ENCODE measurements around the gene RHBG.

The RHBG gene

GRCh38 chr1:156391701-156392100 is 22.7 kb downstream of the RHBG start:
- no peaks in the 10 kb centered on the region for H3K36me3 ChIP-seq
- no peak for TF ChIP-seq Cebpa-rat (IDR thresholded peaks at IDR 0.05)
- H3K4me2 ChIP-seq: no peak overlapping the region
- H3K9me3 ChIP-seq (replicated peaks in 1 of 11): no peaks in the 10 kb centered on the region
- no peak overlapping the region for H3K27ac ChIP-seq
- peaks cover 35 to 55% (median 48%) of the 10 kb centered on the region in 11 experiments for H3K27me3 ChIP-seq
- H3K9ac ChIP-seq: no peak overlapping the region
- H3K4me1 ChIP-seq: peaks cover 0 to 4% (median 0%) of the 10 kb centered on the region in 10 experiments; a peak in 3 of 20 replicates
- no peak overlapping the region for H3K4me3 ChIP-seq
- H4K20me1 ChIP-seq: peaks cover 0 to 9% (median 0%) of the 10 kb centered on the region in 11 experiments; a peak in 3 of 22 replicates

- Histone ChIP-seq H3K4me2 (no peak overlapping the region), H4K20me1 (peaks cover 0 to 7% (median 0%) of the 10 kb centered on the region in 11 experiments; a peak in 3 of 22 replicates), H3K27ac (no peak overlapping the region), H3K4me1 (peaks cover 0 to 4% (median 0%) of the 10 kb centered on the region in 10 experiments; a peak in 3 of 20 replicates), H3K9ac (no peak overlapping the region), H3K9me3 (replicated peaks in 1 of 11) (no peaks in the 10 kb centered on the region), H3K4me3 (no peak overlapping the region), H3K27me3 (peaks cover 28 to 47% (median 40%) of the 10 kb centered on the region in 11 experiments), H3K36me3 (no peaks in the 10 kb centered on the region)
- TF ChIP-seq Cebpa-rat (IDR thresholded peaks at IDR 0.05): no peak
Measured at GRCh38 chr1:156392452-156392853, 23.4 kb downstream of the RHBG start.

- Histone ChIP-seq H3K27me3 (peaks cover 21 to 41% (median 34%) of the 10 kb centered on the region in 11 experiments), H3K27ac (no peak overlapping the region)
- no peak for TF ChIP-seq Cebpa-rat (IDR thresholded peaks at IDR 0.05)
Measured at GRCh38 chr1:156393095-156393494, 24.1 kb downstream of the RHBG start.

GRCh38 chr1:156394082-156394481 is 25.1 kb downstream of the RHBG start:
- Histone ChIP-seq H4K20me1 (peaks cover 0 to 7% (median 0%) of the 10 kb centered on the region in 11 experiments; a peak in 3 of 22 replicates), H3K27ac (no peak overlapping the region), H3K4me2 (no peak overlapping the region)

More at GRCh38 chr1:156393095-156393494, 24.1 kb downstream of the RHBG start:
- H3K9ac ChIP-seq: no peak overlapping the region
- peaks cover 0 to 7% (median 0%) of the 10 kb centered on the region in 11 experiments; a peak in 3 of 22 replicates for H4K20me1 ChIP-seq
- peaks cover 0 to 5% (median 0%) of the 10 kb centered on the region in 10 experiments; a peak in 6 of 20 replicates for H3K4me1 ChIP-seq
- H3K9me3 ChIP-seq (replicated peaks in 1 of 11): no peaks in the 10 kb centered on the region
- no peak overlapping the region for H3K4me3 ChIP-seq
- H3K36me3 ChIP-seq: no peaks in the 10 kb centered on the region
- H3K4me2 ChIP-seq: no peak overlapping the region

GRCh38 chr1:156394835-156395461 is 25.9 kb downstream of the RHBG start:
- no peak for TF ChIP-seq Cebpa-rat (IDR thresholded peaks at IDR 0.05)
- Histone ChIP-seq H4K20me1 (peaks cover 0 to 4% (median 0%) of the 10 kb centered on the region in 11 experiments; a peak in 2 of 22 replicates), H3K4me2 (no peak overlapping the region), H3K4me1 (peaks cover 0 to 9% (median 2%) of the 10 kb centered on the region in 10 experiments; a peak in 8 of 20 replicates), H3K36me3 (no peaks in the 10 kb centered on the region), H3K9ac (no peak overlapping the region), H3K4me3 (no peak overlapping the region), H3K9me3 (replicated peaks in 1 of 11) (no peaks in the 10 kb centered on the region), H3K27ac (no peak overlapping the region), H3K27me3 (peaks cover 3 to 28% (median 15%) of the 10 kb centered on the region in 11 experiments)

More at GRCh38 chr1:156394082-156394481, 25.1 kb downstream of the RHBG start:
- H3K4me3 ChIP-seq: no peak overlapping the region
- H3K27me3 ChIP-seq: peaks cover 11 to 31% (median 24%) of the 10 kb centered on the region in 11 experiments
- H3K4me1 ChIP-seq: peaks cover 0 to 9% (median 2%) of the 10 kb centered on the region in 10 experiments; a peak in 8 of 20 replicates
- no peak overlapping the region for H3K9ac ChIP-seq
- no peak for TF ChIP-seq Cebpa-rat (IDR thresholded peaks at IDR 0.05)
- H3K36me3 ChIP-seq: no peaks in the 10 kb centered on the region
- no peaks in the 10 kb centered on the region for H3K9me3 ChIP-seq (replicated peaks in 1 of 11)

GRCh38 chr1:156399355-156400125 is 30.5 kb downstream of the RHBG start:
- no peaks in the 10 kb centered on the region for H3K36me3 ChIP-seq
- no peak overlapping the region for H3K4me3 ChIP-seq
- H3K9ac ChIP-seq: no peak overlapping the region
- no peak overlapping the region for H3K4me2 ChIP-seq
- H3K27ac ChIP-seq: no peak overlapping the region
- peaks cover 0 to 9% (median 0%) of the 10 kb centered on the region in 10 experiments; a peak in 7 of 20 replicates for H3K4me1 ChIP-seq
- H3K27me3 ChIP-seq: peaks cover 29 to 51% (median 42%) of the 10 kb centered on the region in 11 experiments
- H3K9me3 ChIP-seq (replicated peaks in 1 of 11): no peaks in the 10 kb centered on the region
- TF ChIP-seq Cebpa-rat (IDR thresholded peaks at IDR 0.05): no peak
- peaks cover 0 to 4% (median 0%) of the 10 kb centered on the region in 11 experiments; a peak in 1 of 22 replicates for H4K20me1 ChIP-seq

DNA sequence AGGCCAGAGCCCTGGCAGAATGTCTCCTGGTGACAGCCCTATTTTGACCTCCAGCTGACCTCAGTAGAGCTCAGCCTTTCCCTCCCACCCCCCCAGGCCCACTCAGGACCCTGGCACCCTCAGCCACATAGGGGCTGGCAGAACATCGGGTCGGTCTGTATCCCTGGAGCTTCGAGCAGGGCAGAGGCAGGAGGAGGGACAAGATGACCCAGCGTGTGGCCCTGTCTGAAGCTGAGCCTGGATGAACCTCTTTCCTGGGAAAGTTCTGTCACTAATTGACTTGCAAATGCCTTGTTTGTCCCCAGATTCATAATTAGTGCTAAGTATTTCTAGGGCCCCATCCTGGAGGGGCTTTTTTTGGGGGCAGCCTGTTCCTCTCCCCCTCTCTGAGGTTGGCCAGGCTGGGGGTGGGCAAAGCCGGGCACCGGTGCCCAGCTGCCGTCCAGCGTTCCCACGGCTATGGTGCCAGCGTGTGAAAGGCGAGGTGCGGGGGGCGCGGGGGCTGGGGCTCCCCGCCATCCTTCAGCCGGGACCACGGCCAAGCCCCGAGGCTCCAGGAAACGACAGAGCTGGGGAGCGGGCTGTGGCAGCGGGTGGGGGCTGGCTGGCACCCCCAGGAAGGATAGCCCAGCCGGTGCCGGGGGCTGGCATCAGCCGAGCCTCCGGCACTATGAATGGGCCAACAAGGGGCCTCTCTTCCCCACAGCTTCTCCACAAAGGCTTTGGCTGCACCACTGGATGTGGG is 31.4 kb downstream of the RHBG start:
- Histone ChIP-seq H3K4me3 (no peak overlapping the region), H4K20me1 (peaks cover 0 to 4% (median 0%) of the 10 kb centered on the region in 11 experiments; a peak in 1 of 22 replicates), H3K4me1 (peaks cover 0 to 6% (median 0%) of the 10 kb centered on the region in 10 experiments; a peak in 6 of 20 replicates), H3K9me3 (replicated peaks in 1 of 11) (no peaks in the 10 kb centered on the region), H3K9ac (no peak overlapping the region), H3K36me3 (no peaks in the 10 kb centered on the region), H3K27me3 (peaks cover 37 to 59% (median 50%) of the 10 kb centered on the region in 11 experiments), H3K4me2 (no peak overlapping the region), H3K27ac (no peak overlapping the region)
- TF ChIP-seq Cebpa-rat (IDR thresholded peaks at IDR 0.05): no peak

DNA sequence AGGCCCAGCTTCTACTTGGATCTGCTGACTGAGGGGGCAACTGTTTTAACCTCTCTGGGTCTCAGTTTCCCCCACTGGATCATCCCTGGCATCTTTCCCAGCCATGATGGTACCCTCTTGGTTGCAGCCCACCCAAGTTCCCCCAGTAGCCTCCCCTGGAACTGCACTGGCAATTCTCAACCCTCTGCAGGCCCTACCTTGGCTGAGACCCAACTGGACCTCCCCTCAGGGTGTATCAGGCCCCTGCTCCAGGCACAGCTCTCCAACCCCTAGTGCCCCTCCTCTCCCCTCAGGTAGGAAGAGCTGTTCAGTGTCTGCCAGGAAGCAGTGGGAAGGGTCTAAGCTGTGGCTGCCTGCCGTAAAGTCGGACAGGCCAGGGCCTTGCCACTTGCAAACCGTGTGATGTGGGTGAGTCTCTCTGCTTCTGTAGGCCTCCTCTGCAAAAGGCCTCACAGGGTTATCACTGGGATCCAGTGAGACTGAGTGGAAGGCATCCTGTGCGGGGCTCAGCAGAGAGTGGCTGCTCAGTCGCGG is 32.1 kb downstream of the RHBG start:
- Histone ChIP-seq H3K9ac (no peak overlapping the region), H4K20me1 (peaks cover 0 to 4% (median 0%) of the 10 kb centered on the region in 11 experiments; a peak in 1 of 22 replicates), H3K9me3 (replicated peaks in 1 of 11) (no peaks in the 10 kb centered on the region), H3K4me3 (no peak overlapping the region), H3K36me3 (no peaks in the 10 kb centered on the region), H3K4me1 (peaks cover 0 to 6% (median 0%) of the 10 kb centered on the region in 10 experiments; a peak in 6 of 20 replicates), H3K4me2 (no peak overlapping the region), H3K27ac (no peak overlapping the region), H3K27me3 (peaks cover 44 to 66% (median 58%) of the 10 kb centered on the region in 11 experiments)
- no peak for TF ChIP-seq Cebpa-rat (IDR thresholded peaks at IDR 0.05)

All from BLaER1 treated with 17β-estradiol and CSF1 and Interleukin-3, amounts not matched to agents 10 nM and 100 nM (cell line).